ENCODE results near the gene TBC1D2. TPM values are rescaled to one million over a fixed set of nuclear protein-coding genes. Genes with fewer than 3 reads are reported as not detected.

TBC1D2 gene
- total and polyA plus RNA-seq, 2 of the 13 experiments (the other 11 are each of a cell fraction or from before 2014, with no cell fraction given), result 2.0 to 2.8 TPM

DNA sequence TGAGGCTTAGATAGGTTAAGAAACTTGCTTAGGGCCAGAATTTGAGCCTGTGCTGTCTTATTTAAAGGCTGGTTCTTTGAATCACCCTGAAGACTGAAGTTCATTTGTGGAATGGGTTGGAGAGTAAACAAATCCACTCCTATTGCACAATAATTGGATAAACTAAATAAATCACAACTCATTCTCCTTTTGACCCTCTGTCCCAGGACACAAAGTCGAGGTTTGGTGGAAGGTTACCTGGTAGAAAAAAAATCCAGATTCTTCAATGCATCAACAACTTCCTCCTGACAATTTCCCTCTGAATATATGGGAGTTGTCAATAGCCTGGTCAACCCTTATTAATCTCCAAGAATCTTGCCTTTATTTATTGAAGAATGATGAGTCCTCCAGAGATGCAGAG lies 28.9 kb downstream of the TBC1D2 start (continued):
- TF ChIP-seq, protein P1, sequence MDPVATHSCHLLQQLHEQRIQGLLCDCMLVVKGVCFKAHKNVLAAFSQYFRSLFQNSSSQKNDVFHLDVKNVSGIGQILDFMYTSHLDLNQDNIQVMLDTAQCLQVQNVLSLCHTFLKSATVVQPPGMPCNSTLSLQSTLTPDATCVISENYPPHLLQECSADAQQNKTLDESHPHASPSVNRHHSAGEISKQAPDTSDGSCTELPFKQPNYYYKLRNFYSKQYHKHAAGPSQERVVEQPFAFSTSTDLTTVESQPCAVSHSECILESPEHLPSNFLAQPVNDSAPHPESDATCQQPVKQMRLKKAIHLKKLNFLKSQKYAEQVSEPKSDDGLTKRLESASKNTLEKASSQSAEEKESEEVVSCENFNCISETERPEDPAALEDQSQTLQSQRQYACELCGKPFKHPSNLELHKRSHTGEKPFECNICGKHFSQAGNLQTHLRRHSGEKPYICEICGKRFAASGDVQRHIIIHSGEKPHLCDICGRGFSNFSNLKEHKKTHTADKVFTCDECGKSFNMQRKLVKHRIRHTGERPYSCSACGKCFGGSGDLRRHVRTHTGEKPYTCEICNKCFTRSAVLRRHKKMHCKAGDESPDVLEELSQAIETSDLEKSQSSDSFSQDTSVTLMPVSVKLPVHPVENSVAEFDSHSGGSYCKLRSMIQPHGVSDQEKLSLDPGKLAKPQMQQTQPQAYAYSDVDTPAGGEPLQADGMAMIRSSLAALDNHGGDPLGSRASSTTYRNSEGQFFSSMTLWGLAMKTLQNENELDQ (CRISPR knock-in tag; IDR thresholded peaks at IDR 0.05; ENCODE audit: borderline replicate concordance), result no peak
- TF ChIP-seq, protein P2, sequence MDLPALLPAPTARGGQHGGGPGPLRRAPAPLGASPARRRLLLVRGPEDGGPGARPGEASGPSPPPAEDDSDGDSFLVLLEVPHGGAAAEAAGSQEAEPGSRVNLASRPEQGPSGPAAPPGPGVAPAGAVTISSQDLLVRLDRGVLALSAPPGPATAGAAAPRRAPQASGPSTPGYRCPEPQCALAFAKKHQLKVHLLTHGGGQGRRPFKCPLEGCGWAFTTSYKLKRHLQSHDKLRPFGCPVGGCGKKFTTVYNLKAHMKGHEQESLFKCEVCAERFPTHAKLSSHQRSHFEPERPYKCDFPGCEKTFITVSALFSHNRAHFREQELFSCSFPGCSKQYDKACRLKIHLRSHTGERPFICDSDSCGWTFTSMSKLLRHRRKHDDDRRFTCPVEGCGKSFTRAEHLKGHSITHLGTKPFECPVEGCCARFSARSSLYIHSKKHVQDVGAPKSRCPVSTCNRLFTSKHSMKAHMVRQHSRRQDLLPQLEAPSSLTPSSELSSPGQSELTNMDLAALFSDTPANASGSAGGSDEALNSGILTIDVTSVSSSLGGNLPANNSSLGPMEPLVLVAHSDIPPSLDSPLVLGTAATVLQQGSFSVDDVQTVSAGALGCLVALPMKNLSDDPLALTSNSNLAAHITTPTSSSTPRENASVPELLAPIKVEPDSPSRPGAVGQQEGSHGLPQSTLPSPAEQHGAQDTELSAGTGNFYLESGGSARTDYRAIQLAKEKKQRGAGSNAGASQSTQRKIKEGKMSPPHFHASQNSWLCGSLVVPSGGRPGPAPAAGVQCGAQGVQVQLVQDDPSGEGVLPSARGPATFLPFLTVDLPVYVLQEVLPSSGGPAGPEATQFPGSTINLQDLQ (CRISPR knock-in tag; IDR thresholded peaks at IDR 0.05), result no peak
- TF ChIP-seq THYN1 (CRISPR knock-in tag; IDR thresholded peaks at IDR 0.05; ENCODE audit: borderline replicate concordance, low read depth) (no peak), ZNF282 (IDR thresholded peaks at IDR 0.05; ENCODE audit: partially characterized antibody) (no peak), MED8 (CRISPR knock-in tag; IDR thresholded peaks at IDR 0.05; ENCODE audit: insufficient replicate concordance) (no peak), ATRX (CRISPR knock-in tag; IDR thresholded peaks at IDR 0.05; ENCODE audit: borderline replicate concordance) (no peak), ZFX (CRISPR knock-in tag; IDR thresholded peaks at IDR 0.05; ENCODE audit: low read depth) (no peak), KLF15 (CRISPR knock-in tag; IDR thresholded peaks at IDR 0.05; ENCODE audit: borderline replicate concordance) (no peak), ISL2 (CRISPR knock-in tag; IDR thresholded peaks at IDR 0.05) (no peak), KLF12 (CRISPR knock-in tag; IDR thresholded peaks at IDR 0.05; ENCODE audit: borderline replicate concordance) (no peak), ZNF30 (CRISPR knock-in tag; IDR thresholded peaks at IDR 0.05) (no peak), POLR2AphosphoS2 (IDR thresholded peaks at IDR 0.05; ENCODE audit: low read depth, low read length) (no peak), ZNF552 (CRISPR knock-in tag; IDR thresholded peaks at IDR 0.05; ENCODE audit: borderline replicate concordance) (no peak), EZH2 (conservative IDR thresholded peaks at IDR 0.05; ENCODE audit: low read depth, low read length) (no peak), ETV6 (CRISPR knock-in tag; conservative IDR thresholded peaks at IDR 0.05) (no peak), SATB2 (CRISPR knock-in tag; IDR thresholded peaks at IDR 0.05) (no peak)
- TF ChIP-seq, protein P3, sequence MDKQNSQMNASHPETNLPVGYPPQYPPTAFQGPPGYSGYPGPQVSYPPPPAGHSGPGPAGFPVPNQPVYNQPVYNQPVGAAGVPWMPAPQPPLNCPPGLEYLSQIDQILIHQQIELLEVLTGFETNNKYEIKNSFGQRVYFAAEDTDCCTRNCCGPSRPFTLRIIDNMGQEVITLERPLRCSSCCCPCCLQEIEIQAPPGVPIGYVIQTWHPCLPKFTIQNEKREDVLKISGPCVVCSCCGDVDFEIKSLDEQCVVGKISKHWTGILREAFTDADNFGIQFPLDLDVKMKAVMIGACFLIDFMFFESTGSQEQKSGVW (CRISPR knock-in tag; IDR thresholded peaks at IDR 0.05; ENCODE audit: borderline replicate concordance), result no peak
- TF ChIP-seq, protein P4, sequence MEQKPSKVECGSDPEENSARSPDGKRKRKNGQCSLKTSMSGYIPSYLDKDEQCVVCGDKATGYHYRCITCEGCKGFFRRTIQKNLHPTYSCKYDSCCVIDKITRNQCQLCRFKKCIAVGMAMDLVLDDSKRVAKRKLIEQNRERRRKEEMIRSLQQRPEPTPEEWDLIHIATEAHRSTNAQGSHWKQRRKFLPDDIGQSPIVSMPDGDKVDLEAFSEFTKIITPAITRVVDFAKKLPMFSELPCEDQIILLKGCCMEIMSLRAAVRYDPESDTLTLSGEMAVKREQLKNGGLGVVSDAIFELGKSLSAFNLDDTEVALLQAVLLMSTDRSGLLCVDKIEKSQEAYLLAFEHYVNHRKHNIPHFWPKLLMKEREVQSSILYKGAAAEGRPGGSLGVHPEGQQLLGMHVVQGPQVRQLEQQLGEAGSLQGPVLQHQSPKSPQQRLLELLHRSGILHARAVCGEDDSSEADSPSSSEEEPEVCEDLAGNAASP (CRISPR knock-in tag; IDR thresholded peaks at IDR 0.05; ENCODE audit: borderline replicate concordance), result peak; percentile 87
- TF ChIP-seq, protein P5, sequence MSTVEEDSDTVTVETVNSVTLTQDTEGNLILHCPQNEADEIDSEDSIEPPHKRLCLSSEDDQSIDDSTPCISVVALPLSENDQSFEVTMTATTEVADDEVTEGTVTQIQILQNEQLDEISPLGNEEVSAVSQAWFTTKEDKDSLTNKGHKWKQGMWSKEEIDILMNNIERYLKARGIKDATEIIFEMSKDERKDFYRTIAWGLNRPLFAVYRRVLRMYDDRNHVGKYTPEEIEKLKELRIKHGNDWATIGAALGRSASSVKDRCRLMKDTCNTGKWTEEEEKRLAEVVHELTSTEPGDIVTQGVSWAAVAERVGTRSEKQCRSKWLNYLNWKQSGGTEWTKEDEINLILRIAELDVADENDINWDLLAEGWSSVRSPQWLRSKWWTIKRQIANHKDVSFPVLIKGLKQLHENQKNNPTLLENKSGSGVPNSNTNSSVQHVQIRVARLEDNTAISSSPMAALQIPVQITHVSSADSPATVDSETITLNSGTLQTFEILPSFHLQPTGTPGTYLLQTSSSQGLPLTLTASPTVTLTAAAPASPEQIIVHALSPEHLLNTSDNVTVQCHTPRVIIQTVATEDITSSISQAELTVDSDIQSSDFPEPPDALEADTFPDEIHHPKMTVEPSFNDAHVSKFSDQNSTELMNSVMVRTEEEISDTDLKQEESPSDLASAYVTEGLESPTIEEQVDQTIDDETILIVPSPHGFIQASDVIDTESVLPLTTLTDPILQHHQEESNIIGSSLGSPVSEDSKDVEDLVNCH (CRISPR knock-in tag; IDR thresholded peaks at IDR 0.05), result no peak
- TF ChIP-seq, protein P6, sequence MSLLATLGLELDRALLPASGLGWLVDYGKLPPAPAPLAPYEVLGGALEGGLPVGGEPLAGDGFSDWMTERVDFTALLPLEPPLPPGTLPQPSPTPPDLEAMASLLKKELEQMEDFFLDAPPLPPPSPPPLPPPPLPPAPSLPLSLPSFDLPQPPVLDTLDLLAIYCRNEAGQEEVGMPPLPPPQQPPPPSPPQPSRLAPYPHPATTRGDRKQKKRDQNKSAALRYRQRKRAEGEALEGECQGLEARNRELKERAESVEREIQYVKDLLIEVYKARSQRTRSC (CRISPR knock-in tag; IDR thresholded peaks at IDR 0.05; ENCODE audit: low read depth), result no peak

All from HepG2 (cell line).